Measurements from ENCODE around the gene METAP2. TPM values are rescaled to one million over a fixed set of nuclear protein-coding genes. Genes with fewer than 3 reads are reported as not detected.

The METAP2 gene
- total and polyA plus RNA-seq, 2 donors (not counting 3 experiments of a cell fraction or from before 2014, with no cell fraction given): 28.5 to 105 TPM

DNA sequence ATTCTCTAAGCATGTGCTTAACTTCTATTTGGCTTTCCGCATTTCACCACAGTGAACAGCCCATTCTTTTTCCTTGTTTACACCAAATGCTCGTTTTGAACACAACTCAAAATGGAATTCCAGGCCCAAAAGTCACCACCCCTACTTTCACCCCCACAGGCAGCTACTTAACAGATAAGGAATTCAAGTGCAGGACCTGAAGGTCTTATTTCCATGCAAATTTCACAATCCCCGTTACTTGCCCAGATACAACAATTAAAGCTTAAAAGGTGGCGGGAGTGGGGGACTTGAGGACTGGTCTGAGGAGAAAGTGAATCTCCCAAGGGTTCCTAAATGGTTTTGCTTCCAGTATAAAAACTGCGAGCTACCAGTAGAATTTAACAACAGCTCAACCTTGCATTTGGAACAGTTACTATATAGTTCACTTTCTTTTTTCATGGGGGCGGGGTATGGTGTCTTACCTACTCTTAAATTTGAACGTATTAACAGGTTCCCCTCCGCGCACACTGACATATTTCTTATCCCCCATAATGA is 73.6 kb downstream of the METAP2 start:
- peak overlapping the region; percentile 87 for H3K4me2 ChIP-seq (ENCODE audit: insufficient read depth, low read length)
- no peak for FAIRE-seq
- BruUV-seq (replicated peaks): TSS peak; percentile 37

More for the DNA sequence above, 73.6 kb downstream of the METAP2 start:
- Histone ChIP-seq H3K79me2 (ENCODE audit: control insufficient read depth, insufficient read depth, low read length) (no peaks in the 10 kb centered on the region), H3K9ac (replicated peaks; ENCODE audit: extremely low read depth, insufficient read depth, low read length) (no peak overlapping the region), H3K36me3 (ENCODE audit: control insufficient read depth in 2 of 2, extremely low read depth in 1 of 2, insufficient read depth in 2 of 2, low read length in 2 of 2) (no peaks in the 10 kb centered on the region), H3K27me3 (ENCODE audit: control insufficient read depth in 2 of 2, insufficient read depth in 2 of 2, low read length in 2 of 2) (peaks cover 7 to 14% of the 10 kb centered on the region in 2 experiments), H3K4me1 (ENCODE audit: control insufficient read depth, extremely low read depth, insufficient read depth, low read length) (peaks cover 19% of the 10 kb centered on the region), H2AFZ (ENCODE audit: low read depth, low read length) (peak overlapping the region; percentile 96), H4K20me1 (replicated peaks; ENCODE audit: control insufficient read depth, extremely low read depth, insufficient read depth, low read length) (no peaks in the 10 kb centered on the region), H3K4me3 (replicated peaks in 1 of 3; ENCODE audit: insufficient read depth in 1 of 3, low read depth in 1 of 3, low read length in 3 of 3) (peak overlapping the region; percentile 48 to 69 (median 58)), H3K27ac (ENCODE audit: insufficient read depth, low read depth, low read length) (no peak overlapping the region), H3K9me3 (replicated peaks; ENCODE audit: control insufficient read depth, insufficient read depth, low read length) (peaks cover 2% of the 10 kb centered on the region), H3K9me1 (replicated peaks; ENCODE audit: control insufficient read depth, extremely low read depth, insufficient read depth, low read length) (no peaks in the 10 kb centered on the region)
- intact Hi-C loops (cut with micrococcal nuclease) (no loop called here), dilution Hi-C loops (cut with MboI; ENCODE audit: extremely low pct_ligation_motif_present, low sequenced_read_pairs) (no loop called here)
- ChIA-PET POLR2A (no interaction called here), CTCF (interaction anchor here (0.6 to 1.8 kb wide), 4 partner anchors 13 to 356 kb away, joined by 3 to 10 read pairs (median 5); no protein-coding TSS in a partner anchor)
- DNase-seq (ENCODE audit: low read depth, low spot score): no peak
- no peak for TF ChIP-seq EZH2 (IDR thresholded peaks at IDR 0.05; ENCODE audit: borderline replicate concordance, low read depth, low read length, severe bottlenecking)
- no peak for TF ChIP-seq GATA2 (IDR thresholded peaks at IDR 0.05; ENCODE audit: insufficient read depth, insufficient read length, low read depth, low read length)
- TF ChIP-seq POLR2AphosphoS5 (IDR thresholded peaks at IDR 0.05; ENCODE audit: insufficient read depth, low read depth, low read length): no peak
- TF ChIP-seq MYC (IDR thresholded peaks at IDR 0.05; ENCODE audit: low read depth, low read length): no peak
- TF ChIP-seq, protein P1, sequence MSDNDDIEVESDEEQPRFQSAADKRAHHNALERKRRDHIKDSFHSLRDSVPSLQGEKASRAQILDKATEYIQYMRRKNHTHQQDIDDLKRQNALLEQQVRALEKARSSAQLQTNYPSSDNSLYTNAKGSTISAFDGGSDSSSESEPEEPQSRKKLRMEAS (IDR thresholded peaks at IDR 0.05; ENCODE audit: insufficient read depth, insufficient read length): no peak
- TF ChIP-seq, protein P2, sequence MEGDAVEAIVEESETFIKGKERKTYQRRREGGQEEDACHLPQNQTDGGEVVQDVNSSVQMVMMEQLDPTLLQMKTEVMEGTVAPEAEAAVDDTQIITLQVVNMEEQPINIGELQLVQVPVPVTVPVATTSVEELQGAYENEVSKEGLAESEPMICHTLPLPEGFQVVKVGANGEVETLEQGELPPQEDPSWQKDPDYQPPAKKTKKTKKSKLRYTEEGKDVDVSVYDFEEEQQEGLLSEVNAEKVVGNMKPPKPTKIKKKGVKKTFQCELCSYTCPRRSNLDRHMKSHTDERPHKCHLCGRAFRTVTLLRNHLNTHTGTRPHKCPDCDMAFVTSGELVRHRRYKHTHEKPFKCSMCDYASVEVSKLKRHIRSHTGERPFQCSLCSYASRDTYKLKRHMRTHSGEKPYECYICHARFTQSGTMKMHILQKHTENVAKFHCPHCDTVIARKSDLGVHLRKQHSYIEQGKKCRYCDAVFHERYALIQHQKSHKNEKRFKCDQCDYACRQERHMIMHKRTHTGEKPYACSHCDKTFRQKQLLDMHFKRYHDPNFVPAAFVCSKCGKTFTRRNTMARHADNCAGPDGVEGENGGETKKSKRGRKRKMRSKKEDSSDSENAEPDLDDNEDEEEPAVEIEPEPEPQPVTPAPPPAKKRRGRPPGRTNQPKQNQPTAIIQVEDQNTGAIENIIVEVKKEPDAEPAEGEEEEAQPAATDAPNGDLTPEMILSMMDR (IDR thresholded peaks at IDR 0.05; ENCODE audit: extremely low read depth in 1 of 2, insufficient read depth in 1 of 2, low read depth in 1 of 2, low read length in 2 of 2): no peak
- TF ChIP-seq FOS (IDR thresholded peaks at IDR 0.05; ENCODE audit: borderline replicate concordance, insufficient read depth, low read length): no peak
- TF ChIP-seq POLR2A (IDR thresholded peaks at IDR 0.05; ENCODE audit: low read depth, low read length): no peak
- no peak for TF ChIP-seq JUN (IDR thresholded peaks at IDR 0.05; ENCODE audit: borderline replicate concordance, insufficient read depth, insufficient read length, low read depth)

All from endothelial cell of umbilical vein (primary cell).